Coronary artery (tissue), 2 donors: Measurements from ENCODE around the gene DEGS2.

Experiments used
- DNase-seq: peaks from one replicate; pipeline ENCODE4 v3.0.0-alpha.2; 2017; ENCODE audit warnings: low spot score
- H3K27ac ChIP-seq, 2 donors: fragments of 200-600 bp; sonication (generic); one replicate each; pipeline ENCODE4 v1.5.1; 2016 to 2019
- H3K4me3 ChIP-seq: fragments of 200-600 bp; sonication (generic); 2 replicates; pipeline ENCODE4 v1.5.1; 2016; ENCODE audit warnings: mild to moderate bottlenecking, moderate library complexity
- CTCF ChIP-seq: fragments of 200-600 bp; sonication (generic); IDR thresholded peaks from one replicate; pipeline ENCODE4 v1.5.1; 2019; ENCODE audit warnings: antibody characterized with exemption

DEGS2 gene

GRCh38 chr14:100146531-100147091 is 12.8 kb downstream of the DEGS2 start:
- Histone ChIP-seq H3K4me3 (no peak overlapping the region), H3K27ac (no peak overlapping the region)
- DNase-seq: no peak
- TF ChIP-seq CTCF: no peak

GRCh38 chr14:100145682-100146464 is 13.6 kb downstream of the DEGS2 start:
- no peak for DNase-seq
- H3K27ac ChIP-seq: no peak overlapping the region
- H3K4me3 ChIP-seq: no peak overlapping the region
- no peak for TF ChIP-seq CTCF

- no peak overlapping the region for H3K27ac ChIP-seq
- DNase-seq: no peak
- no peak for TF ChIP-seq CTCF
- no peak overlapping the region for H3K4me3 ChIP-seq
These were observed 14.3 kb downstream of the DEGS2 start for GRCh38 chr14:100144996-100145646.

GRCh38 chr14:100144645-100144995 is 14.8 kb downstream of the DEGS2 start:
- TF ChIP-seq CTCF: no peak
- H3K4me3 ChIP-seq: no peak overlapping the region
- no peak overlapping the region for H3K27ac ChIP-seq
- no peak for DNase-seq

- TF ChIP-seq CTCF: no peak
- DNase-seq: no peak
- Histone ChIP-seq H3K27ac (no peak overlapping the region), H3K4me3 (no peak overlapping the region)
These were observed 15.5 kb downstream of the DEGS2 start for GRCh38 chr14:100143934-100144333.

- H3K27ac ChIP-seq: no peak overlapping the region
- no peak for DNase-seq
- no peak for TF ChIP-seq CTCF
- H3K4me3 ChIP-seq: no peak overlapping the region
These were observed 15.9 kb downstream of the DEGS2 start for GRCh38 chr14:100143523-100143922.
